SK-N-SH treated with all-trans-retinoic acid at 6 μM for 48 hours (cell line): ENCODE measurements around the gene STK39.

Experiments used
- ARNTL ChIP-seq: fragments of 450-650 bp; formaldehyde crosslinking; IDR thresholded peaks from 2 replicates; pipeline ENCODE4 v1.5.0; 2020; ENCODE audit warnings: low read depth, mild to moderate bottlenecking, moderate library complexity, borderline replicate concordance
- BACH2 ChIP-seq: fragments of 250-450 bp; sonication (Bioruptor Pico); IDR thresholded peaks from 2 replicates; pipeline ENCODE4 v1.9.0; 2021; ENCODE audit warnings: mild to moderate bottlenecking, borderline replicate concordance
- CSDC2 ChIP-seq: fragments of 250-450 bp; sonication (Bioruptor Pico); IDR thresholded peaks from 2 replicates; pipeline ENCODE4 v1.5.0; 2020; ENCODE audit warnings: mild to moderate bottlenecking, moderate library complexity
- GLIS3 ChIP-seq: fragments of 250-450 bp; sonication (Bioruptor Pico); IDR thresholded peaks from 2 replicates; pipeline ENCODE4 v1.5.0; 2020; ENCODE audit warnings: mild to moderate bottlenecking, moderate library complexity
- SNAI2 ChIP-seq: fragments of 250-450 bp; sonication (Bioruptor Pico); IDR thresholded peaks from 2 replicates; pipeline ENCODE4 v1.5.0; 2020; ENCODE audit warnings: mild to moderate bottlenecking, moderate library complexity
- ZNF70 ChIP-seq: fragments of 450-650 bp; formaldehyde crosslinking; IDR thresholded peaks from 2 replicates; pipeline ENCODE4 v1.5.0; 2020; ENCODE audit warnings: mild to moderate bottlenecking, moderate library complexity
- TF ChIP-seq, protein P1 (sequence below): fragments of 250-450 bp; sonication (Bioruptor Pico); IDR thresholded peaks from 2 replicates; pipeline ENCODE4 v1.8.0; 2021; ENCODE audit warnings: low read depth, mild to moderate bottlenecking, moderate library complexity, borderline replicate concordance

DNA sequence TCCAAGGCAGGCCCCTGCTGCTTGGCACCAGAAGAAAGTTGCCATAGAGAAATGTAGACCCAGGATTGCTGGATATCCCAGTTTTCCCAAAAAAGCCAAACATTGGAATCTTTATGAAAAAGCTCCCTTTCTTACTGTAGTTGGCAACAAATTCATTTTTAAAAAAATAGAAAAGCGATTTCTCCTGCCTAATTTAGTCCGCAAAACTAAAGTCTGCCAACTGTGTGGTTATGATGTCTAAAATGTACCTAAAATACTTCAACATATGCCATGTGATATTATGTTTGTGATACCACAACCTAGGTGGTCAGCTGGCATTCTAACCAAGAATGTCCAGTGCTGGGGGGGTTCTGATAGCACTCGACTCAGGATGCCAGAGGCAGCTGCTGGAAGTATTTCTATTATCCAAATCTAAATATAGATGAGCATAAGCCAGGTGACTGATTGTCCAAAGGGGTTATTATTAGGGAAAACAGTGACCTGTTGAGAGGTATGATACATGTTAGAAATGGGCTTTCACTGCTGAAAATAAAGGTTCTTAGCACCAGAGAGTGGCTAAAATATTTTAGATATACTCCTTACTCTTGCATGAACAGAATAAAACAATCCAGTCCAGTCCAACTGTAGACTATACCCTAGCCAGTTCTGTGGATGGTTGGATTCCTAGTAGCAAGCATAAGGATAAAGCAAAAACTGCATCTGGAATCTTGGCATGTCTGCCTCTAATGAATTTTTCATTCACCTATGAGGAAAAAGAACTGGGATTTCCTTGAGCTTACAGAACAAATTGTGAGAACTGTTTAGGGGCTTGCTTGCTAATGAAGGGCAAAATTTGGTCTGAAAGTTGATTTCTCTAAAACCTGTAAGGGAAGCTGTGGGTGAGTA is 101.7 kb downstream of the STK39 start:
- no peak for TF ChIP-seq GLIS3
- TF ChIP-seq CSDC2: no peak
- TF ChIP-seq ZNF70 (CRISPR knock-in tag): no peak
- no peak for TF ChIP-seq ARNTL (CRISPR knock-in tag)
- no peak for TF ChIP-seq BACH2 (CRISPR knock-in tag)
- TF ChIP-seq, protein P1, sequence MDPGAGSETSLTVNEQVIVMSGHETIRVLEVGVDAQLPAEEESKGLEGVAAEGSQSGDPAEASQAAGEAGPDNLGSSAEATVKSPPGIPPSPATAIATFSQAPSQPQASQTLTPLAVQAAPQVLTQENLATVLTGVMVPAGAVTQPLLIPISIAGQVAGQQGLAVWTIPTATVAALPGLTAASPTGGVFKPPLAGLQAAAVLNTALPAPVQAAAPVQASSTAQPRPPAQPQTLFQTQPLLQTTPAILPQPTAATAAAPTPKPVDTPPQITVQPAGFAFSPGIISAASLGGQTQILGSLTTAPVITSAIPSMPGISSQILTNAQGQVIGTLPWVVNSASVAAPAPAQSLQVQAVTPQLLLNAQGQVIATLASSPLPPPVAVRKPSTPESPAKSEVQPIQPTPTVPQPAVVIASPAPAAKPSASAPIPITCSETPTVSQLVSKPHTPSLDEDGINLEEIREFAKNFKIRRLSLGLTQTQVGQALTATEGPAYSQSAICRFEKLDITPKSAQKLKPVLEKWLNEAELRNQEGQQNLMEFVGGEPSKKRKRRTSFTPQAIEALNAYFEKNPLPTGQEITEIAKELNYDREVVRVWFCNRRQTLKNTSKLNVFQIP (CRISPR knock-in tag): no peak
- no peak for TF ChIP-seq SNAI2
